Kidney epithelial cell (primary cell): ENCODE results near the gene SHPK. TPM values are rescaled to one million over a fixed set of nuclear protein-coding genes. Genes with fewer than 3 reads are reported as not detected.

Experiments used
- DNase-seq: peaks from one replicate; pipeline ENCODE4 v3.0.0-alpha.2; 2010; ENCODE audit warnings: low read depth
- H3K27me3 ChIP-seq: 2 replicates; pipeline ENCODE4 v1.6.0; 2011; ENCODE audit warnings: low read length; ENCODE audit not compliant: control insufficient read depth, insufficient read depth
- H3K36me3 ChIP-seq: 2 replicates; pipeline ENCODE4 v1.5.1; 2011; ENCODE audit warnings: low read length; ENCODE audit not compliant: control insufficient read depth, insufficient read depth
- H3K4me3 ChIP-seq: 2 replicates; pipeline ENCODE4 v1.5.1; 2011; ENCODE audit warnings: low read depth, mild to moderate bottlenecking, control low read depth, low read length
- CTCF ChIP-seq: IDR thresholded peaks from 2 replicates; pipeline ENCODE4 v1.5.1; 2011; ENCODE audit warnings: mild to moderate bottlenecking, moderate library complexity, low read length, control low read depth, inconsistent platforms; ENCODE audit not compliant: insufficient read depth, poor library complexity, severe bottlenecking
- total RNA-seq: library from RNA; depleted of rRNA; stranded (reverse); fragments of >200 nt; gene quantifications from 2 replicates; pipeline ENCODE4 v1.2.3, GENCODE V29; 2015

SHPK gene
- total RNA-seq, 1 donor from 2014 or later: 17.5 TPM

DNA sequence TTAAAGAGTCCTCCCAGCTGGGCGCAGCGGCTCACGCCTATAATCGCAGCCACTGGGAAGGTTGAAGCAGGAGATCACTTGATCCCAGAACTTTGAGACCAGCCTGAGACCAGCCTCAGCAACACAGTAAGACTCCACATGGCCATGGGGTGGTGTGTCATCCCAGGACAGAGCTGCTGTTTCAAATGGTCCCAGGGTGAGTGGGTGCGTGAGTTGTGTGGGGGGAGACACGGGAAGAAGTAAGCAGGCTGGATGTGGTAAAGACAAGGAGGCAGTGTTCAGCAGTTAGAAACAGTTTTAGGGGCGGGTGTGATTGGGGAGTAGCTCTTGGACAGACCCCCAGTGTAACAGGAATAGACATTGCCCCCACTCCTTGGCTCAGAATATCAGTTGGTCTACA is 3.8 kb downstream of the SHPK start:
- Histone ChIP-seq H3K36me3 (no peaks in the 10 kb centered on the region), H3K4me3 (no peak overlapping the region)

DNA sequence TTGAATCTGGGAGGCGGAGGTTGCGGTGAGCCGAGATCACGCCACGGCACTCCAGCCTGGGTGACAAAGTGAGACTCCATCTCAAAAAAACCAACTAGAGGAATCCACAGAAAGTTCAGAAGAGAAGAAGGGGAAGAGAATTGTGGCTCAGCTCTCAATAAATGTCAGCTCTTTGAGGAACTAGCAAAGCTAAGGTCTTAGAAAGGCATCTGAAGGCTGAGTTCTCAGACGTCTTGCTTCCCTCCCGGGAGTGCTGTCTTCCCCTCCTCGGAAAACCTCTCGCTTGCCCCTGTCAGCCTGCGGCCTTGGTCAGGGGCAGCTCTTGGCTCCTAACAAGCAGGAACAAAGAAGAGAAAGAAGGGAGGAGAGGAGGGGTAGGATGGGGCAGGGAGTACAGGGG is 5.3 kb downstream of the SHPK start:
- Histone ChIP-seq H3K36me3 (no peaks in the 10 kb centered on the region), H3K4me3 (no peak overlapping the region), H3K27me3 (no peaks in the 10 kb centered on the region)
- DNase-seq: no peak
- TF ChIP-seq CTCF: no peak

More for the DNA sequence above, 3.8 kb downstream of the SHPK start:
- DNase-seq: no peak
- no peak for TF ChIP-seq CTCF
- no peaks in the 10 kb centered on the region for H3K27me3 ChIP-seq

GRCh38 chr17:3627769-3628167 is 8.3 kb downstream of the SHPK start:
- peaks cover 2% of the 10 kb centered on the region for H3K36me3 ChIP-seq
- no peak overlapping the region for H3K4me3 ChIP-seq
- no peaks in the 10 kb centered on the region for H3K27me3 ChIP-seq
- no peak for TF ChIP-seq CTCF
- no peak for DNase-seq

DNA sequence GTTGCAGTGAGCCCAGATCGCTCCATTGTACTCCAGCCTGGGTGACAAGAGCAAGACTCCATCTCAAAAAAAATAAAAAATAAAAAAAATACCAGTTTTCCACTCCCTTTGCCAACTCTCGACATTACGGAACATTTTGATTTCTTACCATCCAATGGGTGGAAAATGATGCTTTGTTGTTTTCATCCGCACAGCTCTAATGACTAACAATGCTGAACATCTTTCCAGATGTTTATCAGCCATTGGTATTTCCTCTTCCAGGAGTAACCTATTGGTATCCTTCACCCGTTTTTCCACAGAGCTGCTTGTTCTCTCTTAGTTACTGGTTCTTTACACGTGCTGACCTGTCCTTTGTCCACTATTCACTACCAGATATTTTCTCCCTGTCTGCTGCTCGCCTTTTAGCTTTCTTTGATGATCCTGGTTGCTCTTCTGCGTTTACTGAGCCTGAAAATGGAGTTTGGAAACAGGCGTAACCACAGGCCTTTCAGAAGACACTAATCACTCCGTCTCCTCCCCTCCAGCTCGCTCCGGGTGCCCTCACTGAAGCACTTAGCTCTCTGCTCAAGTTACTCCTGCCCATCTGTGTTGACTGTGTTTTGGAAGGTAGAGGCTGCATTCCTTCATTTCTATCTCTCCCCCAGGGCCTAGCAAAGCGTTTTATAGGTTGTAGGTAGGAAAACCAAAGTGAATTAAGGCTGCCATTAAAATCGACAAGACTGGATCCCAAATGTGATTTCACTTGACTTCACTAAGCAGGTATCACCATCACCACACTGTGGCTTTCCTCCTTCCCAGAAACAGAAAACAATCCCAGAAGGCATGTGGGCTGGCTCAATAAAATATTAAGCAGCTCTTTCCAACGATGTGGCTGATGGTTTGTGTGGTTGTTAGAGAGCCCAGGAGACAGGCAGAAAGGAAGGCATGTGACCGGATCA is 8.9 kb downstream of the SHPK start:
- no peak for TF ChIP-seq CTCF
- Histone ChIP-seq H3K4me3 (no peak overlapping the region), H3K27me3 (no peaks in the 10 kb centered on the region), H3K36me3 (peaks cover 2% of the 10 kb centered on the region)
- no peak for DNase-seq

- TF ChIP-seq CTCF: no peak
- Histone ChIP-seq H3K36me3 (peaks cover 2% of the 10 kb centered on the region), H3K27me3 (no peaks in the 10 kb centered on the region), H3K4me3 (no peak overlapping the region)
- DNase-seq: no peak
These were observed 13.0 kb downstream of the SHPK start for GRCh38 chr17:3622977-3623594.
